K562 (cell line): ENCODE results near the gene TM9SF3. TPM values are rescaled to one million over a fixed set of nuclear protein-coding genes. Genes with fewer than 3 reads are reported as not detected.

ENCODE experiments used
- ARHGAP35 ChIP-seq: fragments of 450-650 bp; IDR thresholded peaks from 2 replicates; pipeline ENCODE4 v1.6.1; 2018; ENCODE audit not compliant: partially characterized antibody
- EP400 ChIP-seq: fragments of 450-650 bp; IDR thresholded peaks from 2 replicates; pipeline ENCODE4 v1.6.1; 2017; ENCODE audit warnings: antibody characterized with exemption, mild to moderate bottlenecking, moderate library complexity
- FOXJ3 ChIP-seq: sonication (generic); formaldehyde crosslinking; IDR thresholded peaks from 2 replicates; pipeline ENCODE4 v1.4.0; 2020; ENCODE audit warnings: mild to moderate bottlenecking, missing genetic modification reagents
- GTF2A2 ChIP-seq: IDR thresholded peaks from 2 replicates; pipeline ENCODE4 v1.6.1; 2016; ENCODE audit warnings: mild to moderate bottlenecking, missing genetic modification characterization, missing compliant biosample characterization
- JUN ChIP-seq, 2 experiments: sonication (generic) in 1 of 2; formaldehyde crosslinking in 1 of 2; IDR thresholded peaks; 2 replicates each; pipeline versions ENCODE4 v1.6.1 to v1.8.0; 2012 to 2022; ENCODE audit warnings: borderline replicate concordance in 2 of 2, mild to moderate bottlenecking in 2 of 2, improper control_type of control experiment in 1 of 2, low read depth in 1 of 2, low read length in 1 of 2, missing genetic modification reagents in 1 of 2
- PHF8 ChIP-seq: fragments of 200-600 bp; sonication (generic); IDR thresholded peaks from 2 replicates; pipeline ENCODE4 v1.6.1; 2012; ENCODE audit warnings: mixed run types, mild to moderate bottlenecking, inconsistent platforms, low read length, moderate library complexity, borderline replicate concordance
- PYGO2 ChIP-seq: fragments of 450-650 bp; IDR thresholded peaks from 2 replicates; pipeline ENCODE4 v1.6.1; 2016; ENCODE audit warnings: mild to moderate bottlenecking, missing genetic modification characterization, moderate library complexity, missing compliant biosample characterization
- SIN3B ChIP-seq: fragments of 450-650 bp; IDR thresholded peaks from 2 replicates; pipeline ENCODE4 v1.6.1; 2017; ENCODE audit warnings: low read depth, mild to moderate bottlenecking, moderate library complexity
- SREBF1 ChIP-seq: fragments of 150-350 bp; IDR thresholded peaks from 2 replicates; pipeline ENCODE4 v1.6.1; 2014; ENCODE audit warnings: antibody characterized with exemption, low read depth, low read length, borderline replicate concordance
- ZNF143 ChIP-seq: sonication (generic); formaldehyde crosslinking; IDR thresholded peaks from 2 replicates; pipeline ENCODE4 v1.9.0; 2022; ENCODE audit warnings: mild to moderate bottlenecking, missing genetic modification reagents
- polyA plus RNA-seq, 8 experiments: library from polyadenylated mRNA; depleted of rRNA in 4 of 8; stranded (reverse) in 5 of 8; unstranded in 3 of 8; fragments of >200 nt; fragmentation: Nextera tagmentation in 2 of 8; fragmentation: Illumina TruSeq in 1 of 8; extraction: Ambion mirVana in 2 of 8; extraction: Trizol in 1 of 8; gene quantifications; 2 replicates each; pipeline versions ENCODE4 v1.2.1 to v1.2.3, GENCODE V29; 2011 to 2014; ENCODE audit warnings: inconsistent platforms in 1 of 8, missing spikeins in 1 of 8
- total RNA-seq, 7 experiments: library from RNA; depleted of rRNA in 6 of 7; stranded (reverse); fragments of >200 nt in 6 of 7; fragmentation: Illumina TruSeq in 2 of 7; extraction: Trizol in 2 of 7; gene quantifications; 2 replicates each; pipeline versions ENCODE4 v1.2.1 to v1.2.3, GENCODE V29; 2011 to 2021; ENCODE audit warnings: low replicate concordance in 1 of 7
- TF ChIP-seq, protein P1 (sequence below), 2 experiments: fragments of 450-650 bp in 1 of 2; sonication (generic) in 1 of 2; formaldehyde crosslinking in 1 of 2; IDR thresholded peaks; 2 replicates each; pipeline versions ENCODE4 v1.7.1 to v1.9.0; 2016 to 2022; ENCODE audit warnings: inconsistent platforms in 1 of 2, mild to moderate bottlenecking in 1 of 2, missing genetic modification reagents in 1 of 2
- TF ChIP-seq, protein P2 (sequence below), 2 experiments: fragments of 200-800 bp in 1 of 2; sonication (Bioruptor generic) in 1 of 2; sonication (generic) in 1 of 2; formaldehyde crosslinking in 1 of 2; IDR thresholded peaks in 1 of 2; conservative IDR thresholded peaks in 1 of 2; 2 replicates each; pipeline versions ENCODE4 v1.5.0 to v1.6.1; 2016 to 2020; ENCODE audit warnings: missing compliant biosample characterization in 1 of 2, missing genetic modification characterization in 1 of 2, missing genetic modification reagents in 1 of 2

Gene TM9SF3
- total and polyA plus RNA-seq, 9 of the 15 experiments (the other 6 are each of a cell fraction or from before 2014, with no cell fraction given), result 16.1 to 63.1 (median 34.9) TPM

DNA sequence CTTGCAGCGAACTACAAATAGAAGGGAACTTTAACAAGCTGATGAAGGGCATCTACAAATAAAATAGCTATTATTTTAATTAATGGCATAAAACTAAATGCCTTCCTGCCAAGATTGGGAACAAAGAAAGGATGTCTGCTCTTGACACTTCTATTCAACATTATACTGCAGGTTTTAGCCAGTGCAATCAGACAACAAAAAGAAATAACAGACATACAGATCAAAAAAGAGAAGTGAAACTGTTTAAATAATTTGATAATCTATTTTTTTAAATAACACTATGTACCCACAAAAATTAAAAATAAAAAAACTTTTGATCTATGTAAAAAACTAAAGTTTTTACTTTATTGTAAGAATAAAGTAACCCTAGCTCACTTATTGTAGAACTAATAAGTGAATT lies 50.7 kb downstream of the TM9SF3 start (continued):
- TF ChIP-seq, protein P1, sequence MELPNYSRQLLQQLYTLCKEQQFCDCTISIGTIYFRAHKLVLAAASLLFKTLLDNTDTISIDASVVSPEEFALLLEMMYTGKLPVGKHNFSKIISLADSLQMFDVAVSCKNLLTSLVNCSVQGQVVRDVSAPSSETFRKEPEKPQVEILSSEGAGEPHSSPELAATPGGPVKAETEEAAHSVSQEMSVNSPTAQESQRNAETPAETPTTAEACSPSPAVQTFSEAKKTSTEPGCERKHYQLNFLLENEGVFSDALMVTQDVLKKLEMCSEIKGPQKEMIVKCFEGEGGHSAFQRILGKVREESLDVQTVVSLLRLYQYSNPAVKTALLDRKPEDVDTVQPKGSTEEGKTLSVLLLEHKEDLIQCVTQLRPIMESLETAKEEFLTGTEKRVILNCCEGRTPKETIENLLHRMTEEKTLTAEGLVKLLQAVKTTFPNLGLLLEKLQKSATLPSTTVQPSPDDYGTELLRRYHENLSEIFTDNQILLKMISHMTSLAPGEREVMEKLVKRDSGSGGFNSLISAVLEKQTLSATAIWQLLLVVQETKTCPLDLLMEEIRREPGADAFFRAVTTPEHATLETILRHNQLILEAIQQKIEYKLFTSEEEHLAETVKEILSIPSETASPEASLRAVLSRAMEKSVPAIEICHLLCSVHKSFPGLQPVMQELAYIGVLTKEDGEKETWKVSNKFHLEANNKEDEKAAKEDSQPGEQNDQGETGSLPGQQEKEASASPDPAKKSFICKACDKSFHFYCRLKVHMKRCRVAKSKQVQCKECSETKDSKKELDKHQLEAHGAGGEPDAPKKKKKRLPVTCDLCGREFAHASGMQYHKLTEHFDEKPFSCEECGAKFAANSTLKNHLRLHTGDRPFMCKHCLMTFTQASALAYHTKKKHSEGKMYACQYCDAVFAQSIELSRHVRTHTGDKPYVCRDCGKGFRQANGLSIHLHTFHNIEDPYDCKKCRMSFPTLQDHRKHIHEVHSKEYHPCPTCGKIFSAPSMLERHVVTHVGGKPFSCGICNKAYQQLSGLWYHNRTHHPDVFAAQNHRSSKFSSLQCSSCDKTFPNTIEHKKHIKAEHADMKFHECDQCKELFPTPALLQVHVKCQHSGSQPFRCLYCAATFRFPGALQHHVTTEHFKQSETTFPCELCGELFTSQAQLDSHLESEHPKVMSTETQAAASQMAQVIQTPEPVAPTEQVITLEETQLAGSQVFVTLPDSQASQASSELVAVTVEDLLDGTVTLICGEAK (IDR thresholded peaks at IDR 0.05), result no peak
- TF ChIP-seq, protein P1 (CRISPR knock-in tag; IDR thresholded peaks at IDR 0.05), result no peak
- TF ChIP-seq, protein P2, sequence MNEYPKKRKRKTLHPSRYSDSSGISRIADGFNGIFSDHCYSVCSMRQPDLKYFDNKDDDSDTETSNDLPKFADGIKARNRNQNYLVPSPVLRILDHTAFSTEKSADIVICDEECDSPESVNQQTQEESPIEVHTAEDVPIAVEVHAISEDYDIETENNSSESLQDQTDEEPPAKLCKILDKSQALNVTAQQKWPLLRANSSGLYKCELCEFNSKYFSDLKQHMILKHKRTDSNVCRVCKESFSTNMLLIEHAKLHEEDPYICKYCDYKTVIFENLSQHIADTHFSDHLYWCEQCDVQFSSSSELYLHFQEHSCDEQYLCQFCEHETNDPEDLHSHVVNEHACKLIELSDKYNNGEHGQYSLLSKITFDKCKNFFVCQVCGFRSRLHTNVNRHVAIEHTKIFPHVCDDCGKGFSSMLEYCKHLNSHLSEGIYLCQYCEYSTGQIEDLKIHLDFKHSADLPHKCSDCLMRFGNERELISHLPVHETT (CRISPR knock-in tag; conservative IDR thresholded peaks at IDR 0.05 in 1 of 2, IDR thresholded peaks at IDR 0.05 in 1 of 2), result no peak
- TF ChIP-seq ARHGAP35 (no peak), PYGO2 (tag) (no peak), ZNF143 (CRISPR knock-in tag) (no peak), GTF2A2 (no peak), SIN3B (no peak), EP400 (no peak), PHF8 (no peak), FOXJ3 (no peak), JUN (IDR thresholded peaks at IDR 0.05; ENCODE audit: borderline replicate concordance, low read depth, low read length) (no peak), JUN (CRISPR knock-in tag; IDR thresholded peaks at IDR 0.05; ENCODE audit: borderline replicate concordance) (no peak), SREBF1 (no peak)
